ENCODE results near the gene MEX3D.

Gene MEX3D

DNA sequence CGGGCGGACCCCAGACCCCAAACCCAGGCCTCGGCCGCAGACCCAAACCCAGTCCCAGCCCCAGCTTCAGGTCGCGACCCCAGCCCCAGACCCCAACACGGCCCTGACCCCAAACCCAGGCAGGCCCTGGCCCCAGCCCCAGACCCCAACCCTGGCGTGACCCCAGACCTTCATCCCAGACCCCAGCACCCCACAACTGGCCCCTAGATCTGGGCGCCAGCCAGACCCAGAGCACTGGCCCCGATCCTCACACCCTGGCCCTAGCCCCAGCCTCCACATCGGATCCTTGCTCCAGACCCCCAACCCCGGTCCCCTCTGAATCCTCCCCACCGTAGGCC, 17.1 kb upstream of the MEX3D start:
- TF ChIP-seq, protein P1, sequence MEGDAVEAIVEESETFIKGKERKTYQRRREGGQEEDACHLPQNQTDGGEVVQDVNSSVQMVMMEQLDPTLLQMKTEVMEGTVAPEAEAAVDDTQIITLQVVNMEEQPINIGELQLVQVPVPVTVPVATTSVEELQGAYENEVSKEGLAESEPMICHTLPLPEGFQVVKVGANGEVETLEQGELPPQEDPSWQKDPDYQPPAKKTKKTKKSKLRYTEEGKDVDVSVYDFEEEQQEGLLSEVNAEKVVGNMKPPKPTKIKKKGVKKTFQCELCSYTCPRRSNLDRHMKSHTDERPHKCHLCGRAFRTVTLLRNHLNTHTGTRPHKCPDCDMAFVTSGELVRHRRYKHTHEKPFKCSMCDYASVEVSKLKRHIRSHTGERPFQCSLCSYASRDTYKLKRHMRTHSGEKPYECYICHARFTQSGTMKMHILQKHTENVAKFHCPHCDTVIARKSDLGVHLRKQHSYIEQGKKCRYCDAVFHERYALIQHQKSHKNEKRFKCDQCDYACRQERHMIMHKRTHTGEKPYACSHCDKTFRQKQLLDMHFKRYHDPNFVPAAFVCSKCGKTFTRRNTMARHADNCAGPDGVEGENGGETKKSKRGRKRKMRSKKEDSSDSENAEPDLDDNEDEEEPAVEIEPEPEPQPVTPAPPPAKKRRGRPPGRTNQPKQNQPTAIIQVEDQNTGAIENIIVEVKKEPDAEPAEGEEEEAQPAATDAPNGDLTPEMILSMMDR (IDR thresholded peaks at IDR 0.05) = no peak
- no peak for DNase-seq (ENCODE audit: low spot score)
- H3K27ac ChIP-seq = no peak overlapping the region
- no peak overlapping the region for H3K4me3 ChIP-seq

DNA sequence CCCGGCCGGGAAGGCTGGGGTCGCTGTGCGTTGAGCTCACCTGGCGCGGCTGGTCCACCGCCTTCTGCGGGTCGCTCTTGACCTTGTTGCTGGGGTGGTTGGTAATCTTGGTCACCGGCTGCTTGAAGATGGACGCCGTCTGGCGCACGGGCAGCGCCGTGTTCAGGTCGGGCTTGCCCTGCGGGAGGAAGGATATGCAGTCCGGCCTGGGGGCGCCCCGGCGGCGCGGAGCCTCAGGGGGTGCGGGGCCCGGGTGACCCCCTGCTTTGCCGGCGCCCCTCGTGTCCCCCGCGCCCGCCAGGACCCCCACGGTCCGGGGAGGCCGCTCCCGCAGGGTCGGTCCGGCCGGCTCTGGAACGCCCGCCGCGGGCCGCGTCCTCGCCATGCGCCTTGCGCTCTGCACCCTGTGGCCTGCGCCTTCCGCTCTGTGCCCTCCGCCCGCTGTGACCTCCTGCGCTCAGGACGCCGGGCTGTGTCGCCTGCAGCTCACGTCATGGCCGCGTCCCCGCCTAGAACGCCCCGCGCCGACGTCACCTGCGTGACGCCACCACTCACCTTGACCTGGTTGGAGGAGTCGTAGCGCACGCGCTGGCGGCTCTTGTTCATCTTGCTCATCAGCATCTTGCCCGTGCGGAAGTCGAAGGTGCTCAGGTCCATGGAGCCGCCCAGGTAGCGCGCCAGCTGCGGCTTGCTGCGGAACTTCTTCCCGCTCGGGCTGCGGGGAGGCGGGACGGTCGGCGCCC, 16.5 kb upstream of the MEX3D start:
- TF ChIP-seq, protein P1 (IDR thresholded peaks at IDR 0.05) = no peak
- no peak overlapping the region for H3K27ac ChIP-seq
- DNase-seq (ENCODE audit: low spot score) = no peak
- H3K4me3 ChIP-seq = no peak overlapping the region

DNA sequence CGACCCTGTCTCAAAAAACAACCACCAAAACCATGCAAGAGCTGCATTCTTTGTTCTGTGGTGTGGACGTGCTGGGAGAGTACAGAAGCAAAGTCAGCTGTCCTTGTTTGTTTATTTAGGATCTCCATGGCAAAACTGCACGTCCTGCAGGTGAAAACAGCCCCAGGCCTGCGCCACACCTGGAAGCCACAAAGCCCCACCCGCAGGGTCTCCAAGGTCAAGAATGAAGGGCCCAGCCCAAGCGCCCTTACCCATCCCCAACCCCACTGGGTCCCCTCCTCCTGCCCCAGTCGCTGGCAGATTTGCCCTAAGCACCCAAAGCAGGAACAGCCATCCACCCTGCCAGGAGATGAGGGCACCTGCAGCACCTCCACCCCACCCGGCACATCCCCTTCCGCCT, 14.1 kb upstream of the MEX3D start:
- Histone ChIP-seq H3K4me3 (no peak overlapping the region), H3K27ac (no peak overlapping the region)
- TF ChIP-seq, protein P1 (IDR thresholded peaks at IDR 0.05) = no peak

DNA sequence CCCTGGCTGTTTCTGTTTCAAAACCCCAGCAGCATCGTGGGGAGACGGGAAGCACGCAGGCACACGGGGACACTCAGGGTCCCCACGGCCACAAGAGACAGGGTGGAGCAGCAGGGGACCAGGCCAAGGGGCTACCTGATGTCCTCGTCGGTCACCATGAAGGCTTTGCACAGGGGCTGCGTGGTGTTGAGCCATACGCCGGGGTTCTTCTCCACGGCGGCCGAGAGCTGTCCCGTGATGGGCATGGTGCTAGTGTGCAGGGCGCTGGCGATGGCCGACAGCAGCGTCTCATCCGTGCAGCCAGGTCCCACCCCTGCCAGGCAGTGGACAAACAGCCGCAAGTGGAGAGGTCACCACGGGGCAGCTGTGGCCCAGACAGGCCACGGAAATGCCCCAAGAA, 12.8 kb upstream of the MEX3D start:
- TF ChIP-seq, protein P1 (IDR thresholded peaks at IDR 0.05) = no peak
- Histone ChIP-seq H3K27ac (no peak overlapping the region), H3K4me3 (no peak overlapping the region)
- no peak for DNase-seq (ENCODE audit: low spot score)

More for the DNA sequence above, 14.1 kb upstream of the MEX3D start:
- no peak for DNase-seq (ENCODE audit: low spot score)

DNA sequence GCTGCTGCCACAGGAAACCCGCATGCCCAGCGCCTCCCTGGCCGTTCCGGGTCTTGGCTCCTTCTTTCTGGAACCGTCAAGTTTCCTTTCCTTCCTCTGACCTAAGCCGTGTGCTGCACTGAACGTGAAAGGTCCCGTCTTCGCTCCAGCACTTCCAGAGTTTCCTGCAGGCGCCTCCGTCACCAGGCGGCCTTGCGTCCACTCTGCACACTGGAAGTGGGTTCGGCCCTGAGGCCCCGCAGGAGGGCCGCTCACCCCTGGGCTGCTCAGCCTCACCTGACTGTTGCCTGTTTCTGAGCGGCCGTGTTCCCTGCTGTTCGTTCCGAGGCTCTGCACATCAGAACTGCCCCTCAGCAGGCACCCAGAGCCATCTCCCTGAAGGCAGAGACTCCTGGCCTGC, 12.3 kb upstream of the MEX3D start:
- DNase-seq (ENCODE audit: low spot score) = peak; percentile 62
- Histone ChIP-seq H3K27ac (no peak overlapping the region), H3K4me3 (no peak overlapping the region)
- TF ChIP-seq, protein P1 (IDR thresholded peaks at IDR 0.05) = no peak

DNA sequence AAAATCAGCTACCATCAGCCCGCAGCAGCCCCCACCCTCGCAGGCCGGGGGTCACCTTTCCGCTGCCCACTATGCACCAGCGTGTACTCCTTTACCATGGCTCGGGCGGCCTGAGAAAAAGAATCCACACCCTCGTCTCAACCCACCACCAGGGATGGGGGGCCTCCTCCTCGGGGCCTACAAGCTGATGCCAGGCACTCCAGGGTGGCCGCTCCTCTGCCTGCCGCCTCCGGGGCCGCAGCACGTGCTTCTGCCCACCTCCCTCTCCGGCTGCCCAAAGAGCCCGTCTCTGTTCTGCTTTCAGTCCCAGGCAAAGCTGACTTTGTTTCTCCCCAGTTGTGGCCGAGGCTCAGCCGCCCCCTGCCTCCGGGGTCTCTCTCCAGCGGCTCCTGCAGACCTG, 11.1 kb upstream of the MEX3D start:
- DNase-seq (ENCODE audit: low spot score) = no peak
- no peak overlapping the region for H3K27ac ChIP-seq
- TF ChIP-seq, protein P1 (IDR thresholded peaks at IDR 0.05) = no peak

DNA sequence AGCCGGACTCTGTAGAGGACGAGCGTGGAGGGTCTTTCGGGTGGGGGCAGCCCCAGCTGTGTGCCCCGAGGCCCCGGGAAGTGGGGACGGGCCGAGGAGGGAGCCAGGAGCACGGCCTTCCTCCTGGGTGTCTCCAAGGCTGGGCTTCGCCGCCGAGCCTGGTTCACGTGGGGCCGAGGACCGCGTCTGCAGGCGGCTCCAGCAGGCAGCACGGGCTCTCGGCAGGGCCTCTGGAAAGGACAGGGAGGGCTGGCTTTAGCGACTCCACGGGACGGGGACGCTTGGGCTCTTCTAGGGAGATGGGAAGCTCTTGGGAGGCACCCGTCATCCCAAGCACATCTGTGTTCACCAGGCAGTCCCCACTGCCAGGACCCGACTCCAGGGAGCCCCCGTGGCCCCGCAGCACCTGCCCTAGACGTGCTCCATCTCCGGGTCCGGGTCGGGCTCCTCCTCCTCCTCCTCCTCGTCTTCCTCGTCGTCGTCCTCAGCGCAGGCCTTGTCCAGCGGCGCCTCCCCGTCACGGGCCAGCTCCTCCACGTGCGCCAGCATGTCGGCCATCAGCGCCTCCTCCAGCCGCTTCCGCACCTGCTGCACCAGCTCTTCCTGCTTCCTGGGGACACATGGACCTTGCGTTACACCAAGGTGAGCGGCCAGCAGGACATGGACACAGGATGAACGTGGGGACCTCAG, 9.9 kb upstream of the MEX3D start:
- Histone ChIP-seq H3K27ac (no peak overlapping the region), H3K4me3 (no peak overlapping the region)
- DNase-seq (ENCODE audit: low spot score) = peak; percentile 72
- TF ChIP-seq, protein P1 (IDR thresholded peaks at IDR 0.05) = no peak

More for the DNA sequence above, 11.1 kb upstream of the MEX3D start:
- H3K4me3 ChIP-seq = no peak overlapping the region

All from coronary artery (tissue), 2 donors.